GM21526 (cell line): ENCODE measurements around the gene S100A7.
"Not testable (repeated sequence)": the region's sequence is repeated elsewhere in the genome, so short reads cannot be mapped to it uniquely, and the experiment has no call there.

Experiments
- ATAC-seq: cut with Tn5 transposase; IDR thresholded peaks from one replicate; pipeline ENCODE4 v1.9.1; 2021; ENCODE audit warnings: moderate library complexity; ENCODE audit not compliant: unreplicated experiment, low FRiP score

Gene S100A7

DNA sequence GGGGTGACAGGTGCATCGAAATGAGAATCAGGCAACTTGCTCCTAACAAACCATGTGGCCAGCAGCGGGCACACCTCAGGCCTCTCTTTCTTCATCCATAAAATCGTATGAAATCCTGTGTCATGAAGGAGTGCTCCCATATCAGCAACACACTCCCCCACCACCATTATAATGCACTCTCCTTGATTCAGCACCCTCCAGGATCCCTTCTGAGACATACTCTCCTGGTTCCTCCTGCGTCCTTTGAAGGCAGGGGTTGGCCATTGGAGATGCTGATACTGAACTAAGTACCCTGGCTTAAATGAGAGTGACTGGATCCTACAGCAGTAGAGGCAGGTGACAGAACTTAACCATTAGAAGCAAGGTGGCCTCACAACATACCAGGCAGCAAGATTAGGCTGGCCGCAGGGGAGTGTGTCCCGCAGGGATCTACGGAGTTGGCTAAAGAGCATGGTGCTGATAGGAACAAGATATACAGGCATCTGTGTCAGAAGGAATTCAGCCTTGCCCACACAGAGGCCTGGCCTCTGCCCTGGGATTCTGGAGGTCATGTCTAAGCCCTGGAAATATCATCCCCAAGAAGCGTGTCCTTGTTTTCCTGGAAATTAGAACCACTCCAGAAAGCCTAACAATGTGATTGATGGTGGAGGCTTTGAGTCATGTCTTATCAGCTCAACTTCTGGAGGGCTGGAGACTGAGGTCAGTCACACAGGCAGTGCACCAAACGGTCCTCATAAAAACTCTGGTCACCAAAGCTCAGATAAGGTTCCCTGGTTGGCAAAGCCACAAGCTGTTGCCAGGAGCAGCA is 27.4 kb downstream of the S100A7 start:
- no peak for ATAC-seq

- ATAC-seq: no peak
These were observed 28.5 kb downstream of the S100A7 start for GRCh38 chr1:153431928-153432327.

DNA sequence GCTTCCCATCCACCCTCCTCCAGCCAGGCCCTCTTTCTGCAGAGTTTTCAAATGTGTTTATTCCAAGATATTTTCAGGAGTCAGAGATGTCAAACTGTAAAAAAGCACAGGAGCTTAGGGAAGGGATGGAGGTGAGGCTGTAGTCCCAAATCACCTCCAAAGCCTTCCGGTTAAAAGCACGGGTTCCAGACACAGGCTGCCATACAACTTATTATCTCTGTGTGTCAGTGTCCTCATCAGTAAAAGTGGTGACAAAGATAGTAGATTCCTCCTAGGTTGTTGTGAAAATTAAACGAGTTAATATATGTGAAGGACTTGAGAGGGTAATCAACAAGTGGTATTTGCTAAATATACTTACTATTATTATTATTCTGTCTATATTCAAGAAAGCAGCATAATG is 29.0 kb downstream of the S100A7 start:
- ATAC-seq: no peak

GRCh38 chr1:153431002-153431401 is 29.4 kb downstream of the S100A7 start:
- ATAC-seq: no peak

GRCh38 chr1:153430561-153430960 is 29.9 kb downstream of the S100A7 start:
- no peak for ATAC-seq

GRCh38 chr1:153430166-153430553 is 30.3 kb downstream of the S100A7 start:
- ATAC-seq: no peak

DNA sequence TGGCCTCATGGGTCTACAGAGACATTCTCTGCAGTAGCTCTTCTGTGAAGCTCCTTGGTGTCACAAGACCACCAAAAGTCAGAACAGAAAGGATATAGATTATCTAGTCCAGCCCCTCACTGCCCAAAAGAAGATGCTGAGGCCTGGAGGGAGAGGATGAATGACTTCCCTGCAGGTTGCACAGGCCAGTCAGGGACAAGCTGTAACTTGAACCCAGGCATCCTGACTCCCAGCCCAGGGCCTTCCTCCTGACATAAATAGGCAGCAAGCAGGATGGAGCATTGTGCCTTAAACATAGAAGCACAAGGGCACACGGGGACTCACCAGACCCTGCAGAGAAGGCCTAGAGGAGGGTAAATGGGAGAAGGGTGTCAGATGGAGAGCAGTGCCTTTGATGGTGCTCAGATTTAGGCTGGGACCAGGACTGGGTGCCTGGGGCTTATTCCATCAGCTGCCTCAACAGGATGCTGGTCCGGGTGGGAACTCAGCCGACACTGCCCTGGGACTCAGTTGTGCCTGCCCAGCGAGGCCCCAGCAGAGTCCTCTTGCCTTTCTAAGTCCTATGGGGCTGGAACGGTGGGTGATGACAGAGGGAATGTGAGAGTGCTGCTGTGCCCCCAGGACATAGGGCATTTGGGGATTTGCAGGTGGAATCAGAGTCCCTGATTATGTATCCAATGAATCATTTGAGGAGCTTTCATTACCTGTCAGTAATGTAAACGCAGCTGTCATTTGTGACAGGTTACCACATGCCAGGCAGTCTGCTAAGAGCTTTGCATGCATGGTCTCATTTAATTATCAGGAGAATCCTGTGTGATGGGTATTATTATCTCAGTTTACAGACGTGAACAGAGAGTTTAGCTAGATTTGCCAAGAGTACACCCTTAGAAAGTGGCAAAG is 30.9 kb downstream of the S100A7 start:
- no peak for ATAC-seq

DNA sequence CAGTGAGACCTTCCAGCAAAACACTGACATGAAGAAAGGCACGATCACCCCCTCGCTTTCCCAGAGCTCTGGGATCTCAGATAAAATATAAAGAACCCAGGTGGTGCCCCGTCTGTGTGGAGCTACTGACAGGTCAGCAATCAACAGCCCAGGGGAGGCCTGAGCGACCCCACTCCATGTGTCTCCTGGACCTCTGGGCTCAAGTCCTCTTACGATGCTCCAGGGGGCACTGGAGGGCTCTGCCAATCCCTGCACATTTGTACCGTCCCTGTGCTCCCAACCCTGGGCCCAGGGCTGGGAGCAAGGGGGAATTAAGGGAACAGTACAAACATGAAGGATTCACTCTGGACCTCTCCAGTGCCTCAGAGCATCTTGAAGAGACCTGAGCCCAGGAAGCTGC is 31.7 kb downstream of the S100A7 start:
- no peak for ATAC-seq

- ATAC-seq: no peak
These were observed 32.3 kb downstream of the S100A7 start for GRCh38 chr1:153428073-153428638.

GRCh38 chr1:153426809-153427208 is 33.6 kb downstream of the S100A7 start:
- ATAC-seq: no peak

GRCh38 chr1:153422450-153423068 is 37.9 kb downstream of the S100A7 start:
- ATAC-seq: no peak

GRCh38 chr1:153420306-153420705 is 40.1 kb downstream of the S100A7 start:
- no peak for ATAC-seq

GRCh38 chr1:153419436-153419793 is 41.0 kb downstream of the S100A7 start:
- ATAC-seq: not testable (repeated sequence)

DNA sequence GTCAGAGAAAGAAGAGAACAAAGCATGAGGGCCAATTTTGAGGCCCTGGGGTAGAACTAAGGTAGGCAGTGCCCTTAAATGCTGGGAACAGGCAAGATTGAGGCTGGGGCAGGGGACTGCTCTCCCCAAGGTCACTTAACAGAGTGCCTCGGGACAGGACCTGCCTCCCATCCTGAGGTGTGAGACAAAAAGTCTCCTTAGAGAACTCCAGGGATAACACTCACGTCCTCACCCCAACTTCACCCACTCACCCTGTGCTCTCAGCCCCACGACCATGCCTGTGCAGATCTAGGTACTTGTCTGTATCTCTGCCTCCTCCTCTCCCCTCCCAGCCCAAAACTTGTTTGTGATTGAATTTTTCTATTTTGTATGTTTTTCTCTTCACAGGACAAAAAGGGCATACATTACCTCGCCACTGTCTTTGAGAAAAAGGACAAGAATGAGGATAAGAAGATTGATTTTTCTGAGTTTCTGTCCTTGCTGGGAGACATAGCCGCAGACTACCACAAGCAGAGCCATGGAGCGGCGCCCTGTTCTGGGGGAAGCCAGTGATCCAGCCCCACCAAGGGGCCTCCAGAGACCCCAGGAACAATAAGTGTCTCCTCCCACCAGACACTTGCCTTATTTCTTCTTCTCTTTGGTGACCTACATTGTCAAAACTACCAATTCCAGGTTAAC is 41.6 kb downstream of the S100A7 start:
- ATAC-seq: not testable (repeated sequence)

DNA sequence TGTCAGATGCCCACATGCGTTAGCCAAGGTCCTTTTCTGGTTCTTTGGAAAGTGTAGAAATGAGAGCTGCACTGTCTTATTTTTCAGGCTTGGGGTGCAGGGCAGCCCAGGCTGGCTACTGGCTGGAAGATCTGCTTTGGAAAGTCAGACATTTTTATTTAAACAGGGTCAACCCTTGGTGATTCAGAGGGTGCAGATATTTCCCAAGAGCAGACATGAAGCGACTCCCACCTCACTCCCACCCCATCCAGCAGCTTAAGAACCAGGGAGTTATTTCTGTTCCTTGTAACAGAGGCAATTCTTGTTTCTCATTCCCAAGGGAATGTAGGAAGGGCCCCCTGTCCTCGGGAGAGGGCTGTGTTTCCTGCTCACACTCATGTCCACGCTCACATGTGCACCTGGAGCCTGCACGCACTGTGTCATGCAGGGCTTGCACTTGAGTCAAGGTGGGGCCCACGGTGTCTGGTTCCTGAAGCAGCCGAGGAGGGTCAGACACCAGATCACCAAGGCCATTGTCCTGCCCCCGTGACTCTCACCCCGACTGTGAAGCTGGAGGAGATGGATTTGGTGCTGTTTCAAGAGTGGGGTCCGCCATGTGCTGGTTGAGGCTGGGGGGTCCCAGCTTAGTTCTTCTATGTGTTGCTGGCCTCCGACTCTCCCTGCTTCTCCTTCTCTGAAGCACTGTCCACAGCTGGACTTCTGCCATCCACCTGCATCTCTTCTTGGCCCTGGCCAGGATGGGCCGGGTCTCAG is 43.1 kb downstream of the S100A7 start:
- no peak for ATAC-seq

GRCh38 chr1:153415850-153416570 is 44.4 kb downstream of the S100A7 start, which contains the start of gene S100A7A:
Gene S100A7A (plus strand): TSS chr1:153416520. CDS start chr1:153418083, 1,563 bp downstream.
- no peak for ATAC-seq

GRCh38 chr1:153413961-153414360 is 46.5 kb downstream of the S100A7 start:
- ATAC-seq: not testable (repeated sequence)
